ENCODE measurements around the gene MFSD6L.

GRCh38 chr17:8789743-8790142 is 9.4 kb downstream of the MFSD6L start:
- no peak for TF ChIP-seq WRNIP1 (IDR thresholded peaks at IDR 0.05; ENCODE audit: borderline replicate concordance, low read depth, low read length)
- TF ChIP-seq ZBTB40 (IDR thresholded peaks at IDR 0.05; ENCODE audit: borderline replicate concordance), result no peak
- TF ChIP-seq NBN (IDR thresholded peaks at IDR 0.05), result no peak
- TF ChIP-seq, protein P1, sequence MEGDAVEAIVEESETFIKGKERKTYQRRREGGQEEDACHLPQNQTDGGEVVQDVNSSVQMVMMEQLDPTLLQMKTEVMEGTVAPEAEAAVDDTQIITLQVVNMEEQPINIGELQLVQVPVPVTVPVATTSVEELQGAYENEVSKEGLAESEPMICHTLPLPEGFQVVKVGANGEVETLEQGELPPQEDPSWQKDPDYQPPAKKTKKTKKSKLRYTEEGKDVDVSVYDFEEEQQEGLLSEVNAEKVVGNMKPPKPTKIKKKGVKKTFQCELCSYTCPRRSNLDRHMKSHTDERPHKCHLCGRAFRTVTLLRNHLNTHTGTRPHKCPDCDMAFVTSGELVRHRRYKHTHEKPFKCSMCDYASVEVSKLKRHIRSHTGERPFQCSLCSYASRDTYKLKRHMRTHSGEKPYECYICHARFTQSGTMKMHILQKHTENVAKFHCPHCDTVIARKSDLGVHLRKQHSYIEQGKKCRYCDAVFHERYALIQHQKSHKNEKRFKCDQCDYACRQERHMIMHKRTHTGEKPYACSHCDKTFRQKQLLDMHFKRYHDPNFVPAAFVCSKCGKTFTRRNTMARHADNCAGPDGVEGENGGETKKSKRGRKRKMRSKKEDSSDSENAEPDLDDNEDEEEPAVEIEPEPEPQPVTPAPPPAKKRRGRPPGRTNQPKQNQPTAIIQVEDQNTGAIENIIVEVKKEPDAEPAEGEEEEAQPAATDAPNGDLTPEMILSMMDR (IDR thresholded peaks at IDR 0.05 in 2 of 3, conservative IDR thresholded peaks at IDR 0.05 in 1 of 3; ENCODE audit: control insufficient read depth in 2 of 3, extremely low read depth in 1 of 3, insufficient read depth in 1 of 3, low read depth in 3 of 3, low read length in 3 of 3), result no peak
- TF ChIP-seq, protein P2, sequence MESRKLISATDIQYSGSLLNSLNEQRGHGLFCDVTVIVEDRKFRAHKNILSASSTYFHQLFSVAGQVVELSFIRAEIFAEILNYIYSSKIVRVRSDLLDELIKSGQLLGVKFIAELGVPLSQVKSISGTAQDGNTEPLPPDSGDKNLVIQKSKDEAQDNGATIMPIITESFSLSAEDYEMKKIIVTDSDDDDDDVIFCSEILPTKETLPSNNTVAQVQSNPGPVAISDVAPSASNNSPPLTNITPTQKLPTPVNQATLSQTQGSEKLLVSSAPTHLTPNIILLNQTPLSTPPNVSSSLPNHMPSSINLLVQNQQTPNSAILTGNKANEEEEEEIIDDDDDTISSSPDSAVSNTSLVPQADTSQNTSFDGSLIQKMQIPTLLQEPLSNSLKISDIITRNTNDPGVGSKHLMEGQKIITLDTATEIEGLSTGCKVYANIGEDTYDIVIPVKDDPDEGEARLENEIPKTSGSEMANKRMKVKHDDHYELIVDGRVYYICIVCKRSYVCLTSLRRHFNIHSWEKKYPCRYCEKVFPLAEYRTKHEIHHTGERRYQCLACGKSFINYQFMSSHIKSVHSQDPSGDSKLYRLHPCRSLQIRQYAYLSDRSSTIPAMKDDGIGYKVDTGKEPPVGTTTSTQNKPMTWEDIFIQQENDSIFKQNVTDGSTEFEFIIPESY (IDR thresholded peaks at IDR 0.05), result no peak
- TF ChIP-seq MXI1 (IDR thresholded peaks at IDR 0.05; ENCODE audit: low read depth, low read length), result no peak
- TF ChIP-seq YBX1 (IDR thresholded peaks at IDR 0.05), result no peak
- TF ChIP-seq, protein P3, sequence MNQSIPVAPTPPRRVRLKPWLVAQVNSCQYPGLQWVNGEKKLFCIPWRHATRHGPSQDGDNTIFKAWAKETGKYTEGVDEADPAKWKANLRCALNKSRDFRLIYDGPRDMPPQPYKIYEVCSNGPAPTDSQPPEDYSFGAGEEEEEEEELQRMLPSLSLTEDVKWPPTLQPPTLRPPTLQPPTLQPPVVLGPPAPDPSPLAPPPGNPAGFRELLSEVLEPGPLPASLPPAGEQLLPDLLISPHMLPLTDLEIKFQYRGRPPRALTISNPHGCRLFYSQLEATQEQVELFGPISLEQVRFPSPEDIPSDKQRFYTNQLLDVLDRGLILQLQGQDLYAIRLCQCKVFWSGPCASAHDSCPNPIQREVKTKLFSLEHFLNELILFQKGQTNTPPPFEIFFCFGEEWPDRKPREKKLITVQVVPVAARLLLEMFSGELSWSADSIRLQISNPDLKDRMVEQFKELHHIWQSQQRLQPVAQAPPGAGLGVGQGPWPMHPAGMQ (IDR thresholded peaks at IDR 0.05; ENCODE audit: borderline replicate concordance), result no peak
- TF ChIP-seq POLR2AphosphoS5 (IDR thresholded peaks at IDR 0.05; ENCODE audit: low read length), result no peak
- TF ChIP-seq CREB1 (IDR thresholded peaks at IDR 0.05; ENCODE audit: low read depth), result no peak
- no peak for TF ChIP-seq E4F1 (IDR thresholded peaks at IDR 0.05; ENCODE audit: borderline replicate concordance, partially characterized antibody)
- TF ChIP-seq CBFB (IDR thresholded peaks at IDR 0.05; ENCODE audit: low read depth), result no peak
- TF ChIP-seq SIX5 (IDR thresholded peaks at IDR 0.05; ENCODE audit: low read depth, low read length, severe bottlenecking), result no peak
- no peak for TF ChIP-seq SIN3A (IDR thresholded peaks at IDR 0.05; ENCODE audit: low read depth, low read length)
